ENCODE data around the gene TNFAIP8L1. TPM values are rescaled to one million over a fixed set of nuclear protein-coding genes. Genes with fewer than 3 reads are reported as not detected.
A peak's percentile ranks its signal among the peaks of the same experiment; 100 is the strongest.

Gene TNFAIP8L1
- total RNA-seq, 1 donor from 2014 or later, result 4.2 TPM

DNA sequence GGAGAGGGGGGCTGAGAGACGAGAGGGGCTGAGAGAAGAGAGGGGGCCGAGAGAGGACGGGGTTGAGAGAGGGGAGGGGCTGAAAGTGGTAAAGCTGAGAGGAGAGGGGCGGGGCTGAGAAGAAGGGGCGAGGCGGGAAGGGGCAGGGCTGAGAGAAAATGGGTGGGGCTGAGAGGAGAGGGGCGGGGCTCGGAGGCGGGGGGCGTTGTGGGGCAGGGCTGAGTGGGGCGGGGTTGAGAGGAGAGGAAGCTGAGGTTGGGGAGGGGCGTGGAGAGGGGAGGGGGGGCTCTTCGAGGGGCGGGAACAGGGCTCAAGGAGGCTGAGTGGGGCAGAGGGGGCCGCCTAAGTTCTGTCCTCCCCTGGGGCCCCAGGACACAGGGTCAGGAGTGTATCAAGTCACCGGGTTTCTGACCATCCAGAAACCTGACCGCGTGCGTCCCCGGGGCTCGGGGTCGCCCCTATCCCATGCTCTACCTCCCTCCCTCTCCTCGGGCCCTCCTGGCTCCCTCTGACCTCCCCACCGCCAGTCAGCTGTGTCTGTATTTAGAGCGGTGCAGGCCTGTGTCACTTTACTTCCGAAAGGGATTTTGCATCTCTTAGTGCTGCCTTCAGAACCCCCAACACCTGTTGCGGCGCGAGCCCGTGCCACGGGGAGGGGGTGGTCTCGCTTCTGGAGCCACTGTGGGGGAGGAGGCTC lies 41.2 kb upstream of the TNFAIP8L1 start:
- Histone ChIP-seq H3K27me3 (ENCODE audit: low read depth) (peaks cover 81% of the 10 kb centered on the region), H3K4me1 (peaks cover 12% of the 10 kb centered on the region), H3K9me3 (replicated peaks) (no peaks in the 10 kb centered on the region), H3K4me3 (peak overlapping the region; percentile 39), H3K36me3 (no peaks in the 10 kb centered on the region), H3K27ac (replicated peaks) (no peak overlapping the region)
- no peak for DNase-seq
- intact Hi-C loops (cut with micrococcal nuclease), result no loop called here
- TF ChIP-seq, protein P1, sequence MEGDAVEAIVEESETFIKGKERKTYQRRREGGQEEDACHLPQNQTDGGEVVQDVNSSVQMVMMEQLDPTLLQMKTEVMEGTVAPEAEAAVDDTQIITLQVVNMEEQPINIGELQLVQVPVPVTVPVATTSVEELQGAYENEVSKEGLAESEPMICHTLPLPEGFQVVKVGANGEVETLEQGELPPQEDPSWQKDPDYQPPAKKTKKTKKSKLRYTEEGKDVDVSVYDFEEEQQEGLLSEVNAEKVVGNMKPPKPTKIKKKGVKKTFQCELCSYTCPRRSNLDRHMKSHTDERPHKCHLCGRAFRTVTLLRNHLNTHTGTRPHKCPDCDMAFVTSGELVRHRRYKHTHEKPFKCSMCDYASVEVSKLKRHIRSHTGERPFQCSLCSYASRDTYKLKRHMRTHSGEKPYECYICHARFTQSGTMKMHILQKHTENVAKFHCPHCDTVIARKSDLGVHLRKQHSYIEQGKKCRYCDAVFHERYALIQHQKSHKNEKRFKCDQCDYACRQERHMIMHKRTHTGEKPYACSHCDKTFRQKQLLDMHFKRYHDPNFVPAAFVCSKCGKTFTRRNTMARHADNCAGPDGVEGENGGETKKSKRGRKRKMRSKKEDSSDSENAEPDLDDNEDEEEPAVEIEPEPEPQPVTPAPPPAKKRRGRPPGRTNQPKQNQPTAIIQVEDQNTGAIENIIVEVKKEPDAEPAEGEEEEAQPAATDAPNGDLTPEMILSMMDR (IDR thresholded peaks at IDR 0.05; ENCODE audit: borderline replicate concordance), result no peak

DNA sequence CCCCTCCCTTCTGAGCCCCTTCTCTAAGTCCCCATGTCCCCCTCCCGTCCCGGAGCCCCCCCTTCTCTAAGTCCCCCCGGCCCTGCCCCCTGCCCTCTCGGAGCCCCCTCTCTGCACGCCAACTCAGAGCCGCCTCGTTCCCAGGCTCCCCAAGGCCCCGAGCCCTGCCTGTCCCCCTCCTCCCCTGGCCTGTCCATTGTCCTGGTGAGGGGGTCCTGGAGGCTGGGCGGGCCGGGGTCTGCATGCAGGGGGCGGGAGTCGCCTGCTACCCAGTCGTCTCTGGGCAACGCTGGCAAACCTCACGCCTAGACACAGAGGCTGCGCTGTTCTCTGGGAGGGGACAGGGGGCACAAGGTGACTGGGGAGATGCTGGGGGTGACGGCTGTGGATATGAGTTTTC lies 40.6 kb upstream of the TNFAIP8L1 start:
- Histone ChIP-seq H3K9me3 (replicated peaks) (no peaks in the 10 kb centered on the region), H3K4me3 (no peak overlapping the region), H3K36me3 (no peaks in the 10 kb centered on the region), H3K27ac (replicated peaks) (no peak overlapping the region), H3K4me1 (peaks cover 12% of the 10 kb centered on the region), H3K27me3 (ENCODE audit: low read depth) (peaks cover 81% of the 10 kb centered on the region)
- TF ChIP-seq, protein P1 (IDR thresholded peaks at IDR 0.05; ENCODE audit: borderline replicate concordance), result no peak
- no peak for DNase-seq
- intact Hi-C loops (cut with micrococcal nuclease), result no loop called here

DNA sequence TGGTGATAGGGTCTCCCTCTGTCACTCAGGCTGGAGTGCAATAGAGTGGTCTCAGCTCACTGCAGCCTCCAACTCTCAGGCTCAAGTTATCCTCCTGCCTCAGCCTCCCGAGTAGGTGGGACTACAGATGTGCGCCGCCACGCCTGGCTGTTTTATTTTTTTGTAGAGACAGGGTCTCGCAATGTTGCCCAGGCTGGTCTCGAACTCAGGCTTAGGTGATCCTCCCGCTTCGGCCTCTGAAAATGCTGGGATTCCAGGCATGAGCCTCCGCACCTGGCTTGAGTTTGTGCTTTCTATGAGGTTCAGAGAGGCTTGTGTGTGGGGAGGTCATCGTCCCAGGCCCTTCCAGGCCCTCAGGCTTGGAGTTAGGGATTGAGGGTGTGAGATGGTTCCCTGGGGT lies 39.2 kb upstream of the TNFAIP8L1 start:
- Histone ChIP-seq H3K9me3 (replicated peaks) (no peaks in the 10 kb centered on the region), H3K4me3 (no peak overlapping the region), H3K36me3 (no peaks in the 10 kb centered on the region), H3K27me3 (ENCODE audit: low read depth) (peaks cover 68% of the 10 kb centered on the region), H3K27ac (replicated peaks) (no peak overlapping the region), H3K4me1 (peaks cover 12% of the 10 kb centered on the region)
- no peak for DNase-seq
- TF ChIP-seq, protein P1 (IDR thresholded peaks at IDR 0.05; ENCODE audit: borderline replicate concordance), result no peak
- intact Hi-C loops (cut with micrococcal nuclease), result no loop called here

DNA sequence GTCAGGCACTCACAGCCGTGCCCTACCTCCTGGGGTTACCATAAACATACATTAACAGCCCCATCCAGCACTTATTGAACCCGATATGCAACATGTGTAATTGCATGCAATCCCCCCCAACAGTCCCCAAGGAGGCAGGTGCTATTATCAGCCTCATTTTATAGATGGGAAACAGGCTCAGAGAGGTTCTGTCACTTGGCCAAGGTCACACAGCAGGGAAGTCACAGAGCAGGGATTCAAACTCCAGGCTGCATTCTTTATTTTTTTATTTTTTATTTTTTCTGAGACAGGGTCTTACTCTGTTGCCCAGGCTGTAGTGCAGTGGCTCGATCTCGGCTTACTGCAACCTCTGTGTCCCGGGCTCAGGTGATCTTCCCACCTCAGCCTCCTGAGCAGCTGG lies 38.4 kb upstream of the TNFAIP8L1 start:
- no peaks in the 10 kb centered on the region for H3K9me3 ChIP-seq (replicated peaks)
- TF ChIP-seq, protein P1 (IDR thresholded peaks at IDR 0.05; ENCODE audit: borderline replicate concordance), result no peak
- peaks cover 12% of the 10 kb centered on the region for H3K4me1 ChIP-seq
- no peaks in the 10 kb centered on the region for H3K36me3 ChIP-seq
- H3K27me3 ChIP-seq (ENCODE audit: low read depth), result peaks cover 61% of the 10 kb centered on the region
- H3K4me3 ChIP-seq, result no peak overlapping the region
- intact Hi-C loops (cut with micrococcal nuclease), result no loop called here
- no peak for DNase-seq
- H3K27ac ChIP-seq (replicated peaks), result no peak overlapping the region

DNA sequence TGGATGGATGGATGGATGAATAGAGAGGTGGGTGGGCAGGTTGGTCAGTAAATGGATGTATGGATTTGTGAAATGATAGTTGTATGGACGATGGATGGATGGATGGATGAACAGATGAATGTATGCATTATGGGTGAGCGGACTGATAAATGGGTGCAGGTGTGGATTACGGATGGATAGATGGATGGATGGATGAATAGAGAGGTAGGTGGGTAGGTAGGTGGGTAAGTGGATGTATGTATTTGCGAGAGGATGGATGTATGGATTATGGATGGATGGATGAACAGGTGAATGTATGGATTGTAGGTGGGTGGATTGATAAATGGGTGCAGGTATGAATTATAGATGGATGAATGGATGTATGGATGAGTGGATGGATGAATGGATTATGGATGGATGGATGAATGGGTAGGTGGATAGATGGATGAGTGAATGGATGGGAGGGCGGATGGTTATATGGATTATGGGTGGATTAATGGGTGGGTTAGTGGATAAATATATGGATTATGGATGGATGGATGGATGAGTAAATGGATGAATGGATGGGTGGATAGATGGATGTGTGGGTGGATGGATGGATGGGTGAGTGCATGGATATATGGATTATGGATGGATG lies 37.0 kb upstream of the TNFAIP8L1 start:
- H3K4me1 ChIP-seq, result peaks cover 16% of the 10 kb centered on the region
- peaks cover 50% of the 10 kb centered on the region for H3K27me3 ChIP-seq (ENCODE audit: low read depth)

More for the DNA sequence above, 37.0 kb upstream of the TNFAIP8L1 start:
- H3K27ac ChIP-seq (replicated peaks), result no peak overlapping the region
- H3K4me3 ChIP-seq, result no peak overlapping the region
- H3K9me3 ChIP-seq (replicated peaks), result no peaks in the 10 kb centered on the region
- H3K36me3 ChIP-seq, result no peaks in the 10 kb centered on the region
- intact Hi-C loops (cut with micrococcal nuclease), result no loop called here
- no peak for DNase-seq
- TF ChIP-seq, protein P1 (IDR thresholded peaks at IDR 0.05; ENCODE audit: borderline replicate concordance), result no peak
